HepG2 (cell line): ENCODE data around the gene MRFAP1L1.

Source experiments
- ARHGAP35 ChIP-seq: sonication (generic); formaldehyde crosslinking; IDR thresholded peaks from 2 replicates; pipeline ENCODE4 v1.9.0; 2022; ENCODE audit warnings: mild to moderate bottlenecking, inconsistent platforms, moderate library complexity, missing genetic modification reagents, borderline replicate concordance
- BHLHE40 ChIP-seq: IDR thresholded peaks from 2 replicates; pipeline ENCODE4 v1.6.1; 2011; ENCODE audit warnings: low read length, improper control_type of control experiment
- EZH2 ChIP-seq: conservative IDR thresholded peaks from 2 replicates; pipeline ENCODE4 v1.6.1; 2012; ENCODE audit warnings: mild to moderate bottlenecking, low read depth, low read length, moderate library complexity
- FOSL1 ChIP-seq: sonication (generic); formaldehyde crosslinking; IDR thresholded peaks from 2 replicates; pipeline ENCODE4 v1.9.0; 2021; ENCODE audit warnings: missing genetic modification reagents, borderline replicate concordance
- KLF9 ChIP-seq: IDR thresholded peaks from 2 replicates; pipeline ENCODE4 v1.6.1; 2016; ENCODE audit warnings: low read depth
- RFX3 ChIP-seq: IDR thresholded peaks from 2 replicates; pipeline ENCODE4 v1.6.1; 2016; ENCODE audit warnings: missing biosample characterization, missing genetic modification reagents
- TF ChIP-seq, protein P1 (sequence below): sonication (generic); formaldehyde crosslinking; IDR thresholded peaks from 2 replicates; pipeline ENCODE4 v1.4.0; 2020; ENCODE audit warnings: missing genetic modification reagents
- TF ChIP-seq, protein P2 (sequence below): sonication (generic); formaldehyde crosslinking; IDR thresholded peaks from 2 replicates; pipeline ENCODE4 v1.8.1; 2022; ENCODE audit warnings: mild to moderate bottlenecking, missing genetic modification reagents
- TF ChIP-seq, protein P3 (sequence below): sonication (generic); formaldehyde crosslinking; IDR thresholded peaks from 2 replicates; pipeline ENCODE4 v1.4.0; 2020; ENCODE audit warnings: missing genetic modification reagents

DNA sequence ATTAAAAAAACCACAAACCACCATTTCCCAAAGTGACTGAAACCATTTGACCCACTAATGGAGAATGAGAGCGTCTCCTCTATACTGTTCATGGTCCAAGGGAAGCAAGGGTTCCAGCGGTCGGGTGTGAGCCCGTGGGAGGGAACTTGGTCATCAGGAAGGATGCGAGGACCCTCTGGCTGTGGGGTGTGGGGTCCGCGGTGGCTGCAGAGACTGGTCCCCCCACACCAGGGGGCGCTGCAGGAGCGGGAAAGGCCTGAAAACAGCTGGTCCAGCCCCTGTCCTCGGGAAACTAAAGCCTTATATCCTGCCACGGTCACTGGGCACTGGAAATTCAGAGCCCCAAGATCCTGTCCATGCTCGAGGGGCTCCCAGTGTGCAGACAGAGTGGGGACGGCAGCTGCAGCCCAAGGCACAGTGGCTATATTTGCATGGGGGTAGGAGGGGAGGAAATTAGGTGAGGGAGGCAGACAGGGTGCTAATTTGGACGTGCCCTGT, 10.6 kb upstream of the MRFAP1L1 start:
- no peak for TF ChIP-seq FOSL1 (CRISPR knock-in tag)
- TF ChIP-seq ARHGAP35 (CRISPR knock-in tag): no peak
- no peak for TF ChIP-seq EZH2
- TF ChIP-seq, protein P1, sequence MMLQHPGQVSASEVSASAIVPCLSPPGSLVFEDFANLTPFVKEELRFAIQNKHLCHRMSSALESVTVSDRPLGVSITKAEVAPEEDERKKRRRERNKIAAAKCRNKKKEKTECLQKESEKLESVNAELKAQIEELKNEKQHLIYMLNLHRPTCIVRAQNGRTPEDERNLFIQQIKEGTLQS (CRISPR knock-in tag): no peak
- TF ChIP-seq, protein P2, sequence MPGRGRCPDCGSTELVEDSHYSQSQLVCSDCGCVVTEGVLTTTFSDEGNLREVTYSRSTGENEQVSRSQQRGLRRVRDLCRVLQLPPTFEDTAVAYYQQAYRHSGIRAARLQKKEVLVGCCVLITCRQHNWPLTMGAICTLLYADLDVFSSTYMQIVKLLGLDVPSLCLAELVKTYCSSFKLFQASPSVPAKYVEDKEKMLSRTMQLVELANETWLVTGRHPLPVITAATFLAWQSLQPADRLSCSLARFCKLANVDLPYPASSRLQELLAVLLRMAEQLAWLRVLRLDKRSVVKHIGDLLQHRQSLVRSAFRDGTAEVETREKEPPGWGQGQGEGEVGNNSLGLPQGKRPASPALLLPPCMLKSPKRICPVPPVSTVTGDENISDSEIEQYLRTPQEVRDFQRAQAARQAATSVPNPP (CRISPR knock-in tag): no peak
- no peak for TF ChIP-seq RFX3 (CRISPR knock-in tag)
- TF ChIP-seq KLF9 (CRISPR knock-in tag): no peak
- no peak for TF ChIP-seq BHLHE40
- TF ChIP-seq, protein P3, sequence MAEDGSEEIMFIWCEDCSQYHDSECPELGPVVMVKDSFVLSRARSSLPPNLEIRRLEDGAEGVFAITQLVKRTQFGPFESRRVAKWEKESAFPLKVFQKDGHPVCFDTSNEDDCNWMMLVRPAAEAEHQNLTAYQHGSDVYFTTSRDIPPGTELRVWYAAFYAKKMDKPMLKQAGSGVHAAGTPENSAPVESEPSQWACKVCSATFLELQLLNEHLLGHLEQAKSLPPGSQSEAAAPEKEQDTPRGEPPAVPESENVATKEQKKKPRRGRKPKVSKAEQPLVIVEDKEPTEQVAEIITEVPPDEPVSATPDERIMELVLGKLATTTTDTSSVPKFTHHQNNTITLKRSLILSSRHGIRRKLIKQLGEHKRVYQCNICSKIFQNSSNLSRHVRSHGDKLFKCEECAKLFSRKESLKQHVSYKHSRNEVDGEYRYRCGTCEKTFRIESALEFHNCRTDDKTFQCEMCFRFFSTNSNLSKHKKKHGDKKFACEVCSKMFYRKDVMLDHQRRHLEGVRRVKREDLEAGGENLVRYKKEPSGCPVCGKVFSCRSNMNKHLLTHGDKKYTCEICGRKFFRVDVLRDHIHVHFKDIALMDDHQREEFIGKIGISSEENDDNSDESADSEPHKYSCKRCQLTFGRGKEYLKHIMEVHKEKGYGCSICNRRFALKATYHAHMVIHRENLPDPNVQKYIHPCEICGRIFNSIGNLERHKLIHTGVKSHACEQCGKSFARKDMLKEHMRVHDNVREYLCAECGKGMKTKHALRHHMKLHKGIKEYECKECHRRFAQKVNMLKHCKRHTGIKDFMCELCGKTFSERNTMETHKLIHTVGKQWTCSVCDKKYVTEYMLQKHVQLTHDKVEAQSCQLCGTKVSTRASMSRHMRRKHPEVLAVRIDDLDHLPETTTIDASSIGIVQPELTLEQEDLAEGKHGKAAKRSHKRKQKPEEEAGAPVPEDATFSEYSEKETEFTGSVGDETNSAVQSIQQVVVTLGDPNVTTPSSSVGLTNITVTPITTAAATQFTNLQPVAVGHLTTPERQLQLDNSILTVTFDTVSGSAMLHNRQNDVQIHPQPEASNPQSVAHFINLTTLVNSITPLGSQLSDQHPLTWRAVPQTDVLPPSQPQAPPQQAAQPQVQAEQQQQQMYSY (CRISPR knock-in tag): no peak
